Endometrium (tissue), 2 donors: ENCODE data around the gene RFPL1.
"Not testable (repeated sequence)": the region's sequence is repeated elsewhere in the genome, so short reads cannot be mapped to it uniquely, and the experiment has no call there.

Source experiments
- FAIRE-seq: peaks from 2 replicates; lab custom pipeline; 2012; peaks lifted over from hg19 to GRCh38; lab: Jason Lieb, UNC
- donor health status: control.
- donor health status: control.

RFPL1 gene

GRCh38 chr22:29438283-29438682 is at the start of gene RFPL1:
RFPL1 (plus strand) TSS chr22:29438583.
- FAIRE-seq: not testable (repeated sequence)

- no peak for FAIRE-seq
These were observed 49.7 kb upstream of the RFPL1 start for GRCh38 chr22:29388759-29389090.

GRCh38 chr22:29390270-29390669 is 48.1 kb upstream of the RFPL1 start:
- FAIRE-seq: no peak

- no peak for FAIRE-seq
These were observed 46.8 kb upstream of the RFPL1 start for GRCh38 chr22:29391546-29391945.

GRCh38 chr22:29393019-29393608 is 45.3 kb upstream of the RFPL1 start:
- no peak for FAIRE-seq

- no peak for FAIRE-seq
These were observed 43.3 kb upstream of the RFPL1 start for GRCh38 chr22:29394931-29395581.

GRCh38 chr22:29396126-29396525 is 42.3 kb upstream of the RFPL1 start:
- FAIRE-seq: no peak

GRCh38 chr22:29397791-29398190 is 40.6 kb upstream of the RFPL1 start:
- FAIRE-seq: no peak

GRCh38 chr22:29400576-29400975 is 37.8 kb upstream of the RFPL1 start:
- FAIRE-seq: no peak

- not testable (repeated sequence) for FAIRE-seq
These were observed 36.8 kb upstream of the RFPL1 start for GRCh38 chr22:29401538-29401937.

- no peak for FAIRE-seq
These were observed 29.4 kb upstream of the RFPL1 start for GRCh38 chr22:29408940-29409339.

GRCh38 chr22:29411569-29412211 is 26.7 kb upstream of the RFPL1 start:
- not testable (repeated sequence) for FAIRE-seq

GRCh38 chr22:29412772-29413171 is 25.6 kb upstream of the RFPL1 start:
- not testable (repeated sequence) for FAIRE-seq

GRCh38 chr22:29414951-29415591 is 23.3 kb upstream of the RFPL1 start:
- FAIRE-seq: not testable (repeated sequence)

GRCh38 chr22:29418704-29419103 is 19.7 kb upstream of the RFPL1 start:
- FAIRE-seq: not testable (repeated sequence)

GRCh38 chr22:29426476-29426875 is 11.9 kb upstream of the RFPL1 start:
- no peak for FAIRE-seq

- FAIRE-seq: no peak
These were observed 11.1 kb upstream of the RFPL1 start for GRCh38 chr22:29427176-29427760.

GRCh38 chr22:29431986-29432385 is 6.4 kb upstream of the RFPL1 start:
- no peak for FAIRE-seq

GRCh38 chr22:29433856-29434255 is 4.5 kb upstream of the RFPL1 start:
- FAIRE-seq: no peak

- FAIRE-seq: no peak
These were observed 4.1 kb upstream of the RFPL1 start for GRCh38 chr22:29434288-29434687.

- FAIRE-seq: no peak
These were observed 2.9 kb upstream of the RFPL1 start for GRCh38 chr22:29435236-29436136.

GRCh38 chr22:29442976-29443375 is 4.6 kb downstream of the RFPL1 start:
- no peak for FAIRE-seq
